Forelimb muscle (tissue), 1 donor: ENCODE measurements around the gene SLC9A1. TPM values are rescaled to one million over a fixed set of nuclear protein-coding genes. Genes with fewer than 3 reads are reported as not detected.

Experiments used
- DNase-seq: peaks from one replicate; pipeline ENCODE4 v3.0.0-alpha.2; 2013; ENCODE audit warnings: low read depth
- polyA plus RNA-seq: library from polyadenylated mRNA; unstranded; fragments of 120-200 nt; gene quantifications from one replicate; pipeline ENCODE4 v1.2.1, GENCODE V29; 2013; ENCODE audit not compliant: insufficient read length

The SLC9A1 gene
- polyA plus RNA-seq, 1 donor, result 14.4 TPM

DNA sequence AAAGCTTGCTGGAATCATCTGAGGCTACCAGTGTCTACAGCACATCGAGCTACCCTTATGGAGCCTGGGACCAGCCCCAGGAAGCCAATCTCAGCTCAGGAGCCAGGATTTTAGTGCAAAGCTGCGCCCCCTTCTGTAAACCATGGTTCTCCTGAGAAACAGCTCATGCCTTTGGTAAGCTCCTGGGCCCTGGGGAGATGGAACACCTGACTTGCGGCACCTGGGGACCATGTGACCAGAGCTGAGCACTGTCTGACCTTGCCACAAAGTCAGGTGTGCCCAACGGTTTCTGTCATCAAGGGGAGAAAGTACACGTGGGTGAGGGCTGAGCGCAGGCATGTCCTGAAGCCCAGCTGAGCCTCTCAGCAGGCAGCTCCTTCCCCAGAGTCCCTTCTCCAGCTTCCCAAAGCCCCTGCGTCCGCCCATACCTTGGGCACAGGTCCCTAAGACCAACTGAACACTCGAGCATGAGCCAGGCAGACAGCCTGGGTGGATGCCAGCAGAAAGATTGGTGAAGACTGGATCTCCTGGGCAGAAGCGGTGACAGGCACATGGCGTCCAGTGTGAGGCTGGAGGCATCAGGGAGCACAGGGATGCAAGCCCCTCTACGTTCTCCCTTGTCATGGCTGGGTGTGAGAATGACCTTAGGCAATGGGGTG, 84.4 kb downstream of the SLC9A1 start:
- no peak for DNase-seq

DNA sequence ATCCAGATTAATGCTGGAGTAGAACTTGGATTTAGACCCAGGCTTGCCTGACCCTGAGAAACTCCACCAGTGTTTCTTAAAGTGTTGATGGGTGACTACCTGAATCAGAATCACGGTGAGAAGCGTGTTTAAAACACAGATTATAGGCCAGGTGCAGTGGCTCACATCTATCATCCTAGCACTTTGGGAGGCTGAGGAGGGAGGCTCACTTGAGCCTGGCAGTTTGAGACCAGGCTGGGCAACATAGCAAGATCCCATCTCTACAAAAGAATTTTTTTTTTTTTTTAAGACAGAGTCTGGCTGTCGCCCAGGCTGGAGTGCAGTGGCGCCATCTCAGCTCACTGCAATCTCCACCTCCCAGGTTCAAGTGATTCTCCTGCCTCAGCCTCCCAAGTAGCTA, 86.0 kb downstream of the SLC9A1 start:
- no peak for DNase-seq

DNA sequence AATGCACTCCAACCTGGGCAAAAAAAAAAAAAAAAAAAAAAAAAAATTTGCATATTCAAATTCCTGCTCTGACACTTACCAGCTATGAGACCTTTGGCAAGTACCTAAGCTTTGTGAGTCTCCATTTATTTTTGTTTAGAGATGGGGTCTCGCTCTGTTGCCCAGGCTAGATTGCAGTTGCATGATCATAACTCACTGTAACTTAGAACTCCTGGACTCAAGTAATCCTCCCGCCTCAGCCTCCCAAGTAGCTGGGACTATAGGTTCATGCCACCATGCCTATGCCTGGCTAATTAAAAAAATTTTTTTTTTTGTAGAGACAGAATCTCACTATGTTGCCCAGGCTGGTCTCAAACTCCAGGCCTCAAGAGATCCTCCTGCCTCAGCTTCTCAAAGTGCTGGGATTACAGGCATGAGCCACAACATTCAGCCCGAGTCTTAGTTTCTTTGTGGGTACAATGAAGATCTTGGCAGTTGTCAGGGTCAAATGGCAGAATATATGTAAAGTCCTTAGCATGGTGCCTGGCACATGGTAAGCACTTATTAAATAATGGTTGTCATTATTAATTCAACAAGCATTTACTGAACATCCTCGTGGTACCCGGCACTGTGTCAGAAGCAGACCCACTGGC, 88.8 kb downstream of the SLC9A1 start:
- DNase-seq, result no peak

DNA sequence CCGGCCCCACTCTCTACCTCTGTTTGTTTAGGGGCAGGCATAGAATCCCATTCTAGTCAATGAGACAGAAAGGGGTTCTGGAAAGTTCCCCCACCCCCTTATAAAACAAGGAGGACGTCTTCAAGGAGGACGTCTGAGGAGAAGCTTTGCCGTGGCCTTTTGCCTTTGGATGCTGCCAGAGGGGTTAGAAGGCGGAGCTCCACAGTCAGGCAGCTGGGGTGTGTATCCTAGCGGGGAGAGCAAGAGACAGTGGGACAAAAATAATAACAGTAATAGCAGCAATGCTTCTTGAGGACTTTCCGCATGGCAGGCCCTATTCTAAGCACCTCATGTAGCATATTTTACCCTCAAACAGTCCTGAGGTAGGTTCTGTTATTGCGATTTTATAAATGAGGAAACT, 94.0 kb downstream of the SLC9A1 start:
- no peak for DNase-seq

DNA sequence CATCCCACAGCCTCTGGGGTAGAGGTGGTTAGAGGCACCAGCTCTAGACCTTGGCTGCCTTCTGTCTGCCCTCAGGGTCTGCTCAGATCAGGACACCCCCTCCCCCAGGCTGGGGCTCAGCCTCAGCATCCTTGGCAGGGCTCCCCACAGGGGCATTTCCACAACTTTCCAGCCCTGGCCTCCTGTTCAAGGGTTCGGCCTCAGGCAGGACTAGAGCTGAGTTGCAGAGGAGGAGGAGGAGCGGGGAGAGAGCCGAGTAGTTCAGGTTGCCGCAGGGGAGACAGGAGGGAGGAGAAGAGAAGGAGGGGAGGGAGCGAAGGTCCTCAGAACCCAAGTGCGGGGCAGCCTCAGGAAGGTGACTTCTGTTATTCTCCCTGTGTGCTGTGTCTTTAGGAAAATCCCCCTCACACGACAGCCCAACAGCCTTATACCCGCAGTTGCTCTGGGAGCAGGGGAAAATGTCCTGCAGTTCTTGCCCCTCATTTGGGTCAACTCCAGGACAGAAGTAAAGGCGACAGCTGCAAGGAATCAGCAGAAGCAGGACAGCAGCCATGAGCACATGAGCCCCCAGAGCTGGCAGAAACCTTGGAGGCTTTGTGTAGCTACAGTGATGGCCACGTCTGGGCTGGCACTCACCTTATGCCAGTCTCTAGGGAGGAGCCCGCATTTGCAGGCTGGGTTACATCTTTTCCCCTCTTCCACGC, 95.8 kb downstream of the SLC9A1 start:
- DNase-seq, result no peak

DNA sequence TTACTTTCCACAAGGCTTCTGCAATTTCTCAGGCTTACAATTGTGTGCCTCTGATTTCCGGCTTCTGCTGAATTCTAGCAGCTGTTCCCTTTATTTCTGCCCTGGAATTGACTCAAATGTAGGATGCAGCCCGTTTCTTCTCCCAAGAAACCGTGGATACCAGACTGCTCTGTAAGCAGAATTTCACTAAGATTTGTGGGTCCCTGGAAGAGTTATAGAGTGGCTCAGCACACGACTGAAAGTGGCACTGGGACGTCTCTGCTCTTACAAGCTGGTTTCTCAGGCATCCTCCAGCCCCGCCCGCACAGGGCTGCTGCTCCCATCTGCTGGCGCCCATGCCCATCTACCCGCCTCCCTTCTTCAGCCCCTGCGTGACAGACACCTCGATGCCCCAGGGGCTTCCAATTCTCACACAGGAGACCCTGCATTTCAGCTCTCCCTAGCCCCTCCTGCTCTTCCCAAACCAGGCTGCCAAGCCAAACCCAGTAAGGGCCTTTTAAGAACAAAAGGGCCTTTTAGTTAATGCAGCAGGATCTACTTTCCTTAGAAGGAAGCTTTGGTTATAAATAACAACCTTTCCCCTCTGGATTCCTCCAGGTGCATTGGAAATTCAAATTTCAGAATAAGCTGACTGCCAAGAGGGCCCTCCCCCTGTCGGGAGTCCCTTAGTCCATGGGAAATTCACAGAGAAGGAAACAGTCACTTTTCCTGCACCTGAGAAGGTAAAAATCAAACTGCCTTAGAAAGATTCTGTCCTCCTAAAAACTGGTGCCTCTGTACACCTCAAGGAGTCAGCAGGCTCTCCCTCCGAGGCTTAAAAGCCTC, 96.9 kb downstream of the SLC9A1 start:
- DNase-seq, result peak; percentile 52

DNA sequence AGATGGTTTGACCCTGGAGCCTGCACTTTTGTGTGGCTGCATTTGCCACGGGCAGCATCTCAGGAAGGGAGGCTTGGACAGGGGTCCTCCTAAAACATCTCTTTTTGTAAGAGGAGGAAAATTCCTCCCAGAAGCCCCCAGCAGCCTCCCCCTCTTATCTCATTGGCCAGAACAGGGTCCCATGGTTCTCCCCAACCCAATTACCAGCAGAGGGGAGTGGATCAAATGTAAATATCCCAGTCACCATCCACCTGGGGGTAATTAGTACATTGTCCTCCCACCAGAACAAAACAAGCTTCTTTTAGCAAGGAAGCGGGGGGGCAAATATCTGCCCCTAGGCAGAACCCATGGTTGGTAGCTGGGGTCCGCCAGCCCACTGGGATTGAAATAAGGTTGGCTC, 97.5 kb downstream of the SLC9A1 start:
- DNase-seq, result no peak

DNA sequence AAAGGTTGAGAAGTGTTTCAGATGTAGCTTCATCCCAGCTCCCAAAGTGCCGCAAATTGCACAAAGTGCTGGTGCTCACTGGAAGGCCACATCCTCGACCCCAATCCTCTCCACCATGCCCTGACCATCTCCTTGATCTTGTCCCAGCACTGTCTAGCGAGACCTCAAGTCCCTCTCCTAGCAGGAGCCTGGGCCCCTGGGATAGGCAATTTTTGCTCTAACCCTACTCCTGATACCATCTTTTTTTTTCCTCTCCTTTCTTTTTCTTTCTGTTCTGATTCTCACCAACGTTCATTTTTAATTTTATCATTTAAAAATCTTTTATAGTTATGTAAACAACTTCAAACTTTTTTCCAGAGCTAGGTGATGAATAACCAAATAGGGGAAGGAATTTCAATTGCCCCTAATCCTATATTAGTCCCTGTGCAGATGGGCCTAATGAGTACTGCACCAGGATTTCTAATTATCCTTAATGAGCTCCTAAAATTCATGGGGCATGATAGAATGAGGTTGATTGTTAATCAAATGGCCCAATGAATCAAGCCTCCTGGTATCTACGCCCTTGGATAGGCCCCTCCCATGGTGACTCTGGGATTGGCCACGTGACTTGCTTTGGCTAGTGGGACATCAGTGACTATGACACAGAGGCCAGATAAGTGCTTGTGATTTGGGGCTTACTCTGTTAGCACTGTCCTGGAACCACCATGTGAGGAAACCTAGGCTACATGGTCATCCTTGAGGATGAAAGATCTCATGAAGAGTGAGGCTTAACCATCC, 100.8 kb downstream of the SLC9A1 start:
- no peak for DNase-seq

DNA sequence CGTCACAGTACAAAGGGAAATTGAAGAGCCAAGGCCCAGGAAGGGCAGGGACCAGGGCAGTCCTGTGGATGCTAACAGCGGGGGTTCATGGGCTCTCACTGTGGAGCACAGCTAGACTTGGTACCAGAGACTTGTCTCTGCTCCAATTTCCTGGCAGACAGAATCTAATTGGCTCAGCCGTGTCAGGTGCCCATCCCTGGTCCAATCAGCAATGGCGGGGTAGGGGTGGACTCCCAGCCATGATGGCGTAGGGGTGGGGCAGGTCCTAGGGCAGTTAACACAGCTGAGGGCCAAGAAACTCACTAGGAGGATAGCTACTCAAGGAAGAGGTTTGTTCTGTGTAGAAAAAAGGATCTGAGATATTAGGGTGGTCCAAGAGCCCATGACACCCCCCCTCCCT, 102.4 kb downstream of the SLC9A1 start:
- DNase-seq, result no peak

DNA sequence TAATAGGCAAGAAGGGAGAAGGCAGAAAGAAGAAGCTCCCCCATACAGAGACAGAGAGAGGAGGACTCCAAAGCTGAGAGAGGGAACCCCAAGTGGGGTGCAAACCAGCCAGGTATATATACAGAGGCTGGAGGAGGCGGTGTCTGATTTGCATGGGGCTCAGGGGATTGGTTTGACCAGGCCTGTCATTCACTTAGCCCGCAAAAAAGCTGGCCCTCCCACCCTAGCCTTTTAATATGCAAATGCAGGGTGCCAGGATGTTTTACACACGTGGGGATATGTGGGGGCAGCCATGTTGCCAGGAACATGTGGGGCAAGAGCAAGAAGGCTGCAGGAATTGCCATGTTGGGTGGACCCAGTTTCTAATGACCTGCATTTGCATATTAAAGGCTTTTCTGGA, 105.3 kb downstream of the SLC9A1 start:
- DNase-seq, result no peak

DNA sequence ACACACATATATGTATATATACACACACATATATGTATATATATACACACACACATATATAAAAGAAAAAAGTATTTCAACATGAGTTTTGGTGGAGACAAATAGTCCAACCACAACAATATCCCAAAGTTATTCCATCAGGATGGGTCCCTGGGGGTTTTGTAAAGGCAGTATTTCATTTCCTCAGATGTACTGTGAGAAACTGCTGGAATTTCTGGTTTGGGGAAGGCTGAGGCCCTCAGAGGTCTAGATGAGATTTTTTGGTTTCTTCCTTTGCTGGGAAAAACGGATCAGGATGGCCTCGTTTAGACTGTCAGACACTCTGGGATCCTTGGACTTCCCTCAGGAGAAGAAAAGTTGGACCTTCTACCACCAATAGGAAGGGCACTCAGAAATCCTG, 105.8 kb downstream of the SLC9A1 start:
- no peak for DNase-seq

Other genes starting within 250 kb of the SLC9A1 start
- gene NR0B2, start 241.2 kb downstream of the SLC9A1 start, polyA plus RNA-seq, result not detected
- gene NUDC, start 233.4 kb downstream of the SLC9A1 start, polyA plus RNA-seq, result 50.2 TPM
- gene KDF1, start 194.7 kb downstream of the SLC9A1 start, polyA plus RNA-seq, result not detected
- gene TRNP1, start 161.4 kb downstream of the SLC9A1 start, polyA plus RNA-seq, result 0.96 TPM
- 0.65 TPM for gene TENT5B, start 142.3 kb downstream of the SLC9A1 start, polyA plus RNA-seq
- gene WDTC1, start 79.5 kb upstream of the SLC9A1 start, polyA plus RNA-seq, result 28.7 TPM
- 25.0 TPM for gene TMEM222, start 167.0 kb upstream of the SLC9A1 start, polyA plus RNA-seq
- 0.49 TPM for gene SYTL1, start 186.9 kb upstream of the SLC9A1 start, polyA plus RNA-seq
- gene MAP3K6, start 211.8 kb upstream of the SLC9A1 start, polyA plus RNA-seq, result 8.6 TPM
- 0.32 TPM for gene FCN3, start 219.7 kb upstream of the SLC9A1 start, polyA plus RNA-seq
- not detected for gene CD164L2, start 228.2 kb upstream of the SLC9A1 start, polyA plus RNA-seq
- gene GPR3, start 237.5 kb upstream of the SLC9A1 start, polyA plus RNA-seq, result 0.75 TPM